Neural crest cell (in vitro differentiated cells): Measurements from ENCODE around the gene GPR15LG. TPM values are rescaled to one million over a fixed set of nuclear protein-coding genes. Genes with fewer than 3 reads are reported as not detected.

Experiments
- DNase-seq: peaks from one replicate; pipeline ENCODE4 v3.0.0; 2021; ENCODE audit warnings: low read depth, mixed read lengths, low spot score
- H3K27ac Mint-ChIP-seq: one replicate; pipeline ENCODE4 v1.8.0; 2021; ENCODE audit warnings: mild to moderate bottlenecking, mixed read lengths; ENCODE audit not compliant: unreplicated experiment
- H3K27me3 Mint-ChIP-seq: 2 replicates; pipeline ENCODE4 v1.8.0; 2021; ENCODE audit warnings: low read depth, mild to moderate bottlenecking, mixed read lengths
- H3K36me3 Mint-ChIP-seq: 2 replicates; pipeline ENCODE4 v1.8.0; 2021; ENCODE audit warnings: low read depth, mild to moderate bottlenecking, mixed read lengths
- H3K4me1 Mint-ChIP-seq: 2 replicates; pipeline ENCODE4 v1.8.0; 2021; ENCODE audit warnings: mixed read lengths
- H3K4me3 Mint-ChIP-seq: one replicate; pipeline ENCODE4 v1.8.0; 2021; ENCODE audit warnings: mild to moderate bottlenecking, mixed read lengths
- H3K9me3 Mint-ChIP-seq: 2 replicates; pipeline ENCODE4 v1.8.0; 2021; ENCODE audit warnings: mixed read lengths
- CTCF ChIP-seq: fragments of 200-600 bp; sonication (generic); conservative IDR thresholded peaks from 2 replicates; pipeline ENCODE4 v1.5.0; 2021; ENCODE audit warnings: antibody characterized with exemption, mild to moderate bottlenecking
- total RNA-seq: library from RNA; stranded (reverse); gene quantifications from 2 replicates; pipeline ENCODE4 v1.2.1, GENCODE V29; 2021

The GPR15LG gene
- total RNA-seq, 1 donor from 2014 or later: not detected

- TF ChIP-seq CTCF: no peak
Measured at GRCh38 chr10:84185526-84186175, 12.1 kb downstream of the GPR15LG start.

GRCh38 chr10:84188815-84189214 is 15.2 kb downstream of the GPR15LG start:
- Mint-ChIP-seq H3K9me3 (no peaks in the 10 kb centered on the region), H3K4me3 (no peak overlapping the region), H3K27ac (no peak overlapping the region), H3K27me3 (peaks cover 14% of the 10 kb centered on the region), H3K4me1 (no peaks in the 10 kb centered on the region), H3K36me3 (no peaks in the 10 kb centered on the region)
- no peak for DNase-seq
- TF ChIP-seq CTCF: no peak

More at GRCh38 chr10:84185526-84186175, 12.1 kb downstream of the GPR15LG start:
- H3K27me3 Mint-ChIP-seq: peaks cover 3% of the 10 kb centered on the region
- H3K4me1 Mint-ChIP-seq: no peaks in the 10 kb centered on the region
- no peaks in the 10 kb centered on the region for H3K36me3 Mint-ChIP-seq
- no peak overlapping the region for H3K27ac Mint-ChIP-seq
- no peak for DNase-seq
- H3K4me3 Mint-ChIP-seq: no peak overlapping the region
- no peaks in the 10 kb centered on the region for H3K9me3 Mint-ChIP-seq

- no peak for TF ChIP-seq CTCF
- no peak overlapping the region for H3K27ac Mint-ChIP-seq
Measured at GRCh38 chr10:84190621-84191020, 17.0 kb downstream of the GPR15LG start.

GRCh38 chr10:84191106-84191505 is 17.5 kb downstream of the GPR15LG start:
- Mint-ChIP-seq H3K27me3 (peaks cover 19% of the 10 kb centered on the region), H3K4me1 (no peaks in the 10 kb centered on the region), H3K27ac (no peak overlapping the region), H3K36me3 (no peaks in the 10 kb centered on the region), H3K9me3 (no peaks in the 10 kb centered on the region), H3K4me3 (no peak overlapping the region)
- TF ChIP-seq CTCF: no peak
- DNase-seq: no peak

More at GRCh38 chr10:84190621-84191020, 17.0 kb downstream of the GPR15LG start:
- DNase-seq: no peak
- peaks cover 18% of the 10 kb centered on the region for H3K27me3 Mint-ChIP-seq
- no peak overlapping the region for H3K4me3 Mint-ChIP-seq
- no peaks in the 10 kb centered on the region for H3K36me3 Mint-ChIP-seq
- no peaks in the 10 kb centered on the region for H3K9me3 Mint-ChIP-seq
- H3K4me1 Mint-ChIP-seq: no peaks in the 10 kb centered on the region

GRCh38 chr10:84193327-84193726 is 19.7 kb downstream of the GPR15LG start:
- no peaks in the 10 kb centered on the region for H3K36me3 Mint-ChIP-seq
- no peak overlapping the region for H3K27ac Mint-ChIP-seq
- DNase-seq: no peak
- no peaks in the 10 kb centered on the region for H3K4me1 Mint-ChIP-seq
- H3K27me3 Mint-ChIP-seq: peaks cover 19% of the 10 kb centered on the region
- H3K4me3 Mint-ChIP-seq: no peak overlapping the region
- no peak for TF ChIP-seq CTCF
- H3K9me3 Mint-ChIP-seq: no peaks in the 10 kb centered on the region
